Smooth muscle cell (in vitro differentiated cells): ENCODE measurements around the gene SND1. TPM values are rescaled to one million over a fixed set of nuclear protein-coding genes. Genes with fewer than 3 reads are reported as not detected.
A peak's percentile ranks its signal among the peaks of the same experiment; 100 is the strongest.

Source experiments
- DNase-seq: peaks from one replicate; lab custom pipeline; 2025; ENCODE audit not compliant: unreplicated experiment; lab: John Stamatoyannopoulos, UW
- H2AFZ ChIP-seq: fragments of 200-600 bp; sonication (generic); 2 replicates; pipeline ENCODE4 v1.6.0; 2016; ENCODE audit warnings: antibody characterized with exemption, low read depth, mild to moderate bottlenecking
- H3F3A ChIP-seq: fragments of 200-600 bp; sonication (generic); 2 replicates; pipeline ENCODE4 v1.6.0; 2017; ENCODE audit warnings: antibody characterized with exemption, low read depth
- H3K27ac ChIP-seq: fragments of 200-600 bp; sonication (generic); 2 replicates; pipeline ENCODE4 v1.5.1; 2016; ENCODE audit warnings: low read depth, mild to moderate bottlenecking
- H3K27me3 ChIP-seq: fragments of 200-600 bp; sonication (generic); 2 replicates; pipeline ENCODE4 v1.6.1; 2016; ENCODE audit warnings: low read depth, mild to moderate bottlenecking
- H3K36me3 ChIP-seq: fragments of 200-600 bp; sonication (generic); 2 replicates; pipeline ENCODE4 v1.5.1; 2016; ENCODE audit warnings: low read depth
- H3K4me1 ChIP-seq: fragments of 200-600 bp; sonication (generic); 2 replicates; pipeline ENCODE4 v1.5.1; 2016; ENCODE audit warnings: low read depth
- H3K4me2 ChIP-seq: fragments of 200-600 bp; sonication (generic); 2 replicates; pipeline ENCODE4 v1.6.0; 2016; ENCODE audit warnings: mild to moderate bottlenecking
- H3K4me3 ChIP-seq: fragments of 200-600 bp; sonication (generic); 2 replicates; pipeline ENCODE4 v1.5.1; 2016; ENCODE audit warnings: mild to moderate bottlenecking
- H3K79me2 ChIP-seq: fragments of 200-600 bp; sonication (generic); 2 replicates; pipeline ENCODE4 v1.6.0; 2016; ENCODE audit warnings: low read depth, mild to moderate bottlenecking
- H3K9ac ChIP-seq: fragments of 200-600 bp; sonication (generic); 2 replicates; pipeline ENCODE4 v1.6.0; 2016; ENCODE audit warnings: low read depth
- H3K9me3 ChIP-seq: fragments of 200-600 bp; sonication (generic); replicated peaks from 2 replicates; pipeline ENCODE4 v1.5.1; 2016; ENCODE audit warnings: low read depth
- H4K20me1 ChIP-seq: fragments of 200-600 bp; sonication (generic); 2 replicates; pipeline ENCODE4 v1.6.0; 2016; ENCODE audit warnings: low read depth
- WGBS: methylation state at CpG from one replicate; pipeline ENCODE4 v1.1.7; 2016; ENCODE audit warnings: low lambda C conversion rate; 5-methylcytosine and 5-hydroxymethylcytosine counted together
- polyA plus RNA-seq: library from polyadenylated mRNA; unstranded; fragments of >200 nt; fragmentation: Nextera tagmentation; extraction: Ambion mirVana; gene quantifications from 2 replicates; pipeline ENCODE4 v1.2.1, GENCODE V29; 2016
- total RNA-seq: library from RNA; depleted of rRNA; stranded (reverse); fragments of >200 nt; gene quantifications from 2 replicates; pipeline ENCODE4 v1.2.3, GENCODE V29; 2014
- TF ChIP-seq, protein P1 (sequence below): fragments of 200-600 bp; sonication (generic); IDR thresholded peaks from 2 replicates; pipeline ENCODE4 v1.5.1; 2017; ENCODE audit warnings: borderline replicate concordance, mild to moderate bottlenecking, antibody characterized with exemption; ENCODE audit not compliant: insufficient read depth, poor library complexity, severe bottlenecking

The SND1 gene
- total and polyA plus RNA-seq, 2 experiments from 2014 or later = 129 to 136 TPM

DNA sequence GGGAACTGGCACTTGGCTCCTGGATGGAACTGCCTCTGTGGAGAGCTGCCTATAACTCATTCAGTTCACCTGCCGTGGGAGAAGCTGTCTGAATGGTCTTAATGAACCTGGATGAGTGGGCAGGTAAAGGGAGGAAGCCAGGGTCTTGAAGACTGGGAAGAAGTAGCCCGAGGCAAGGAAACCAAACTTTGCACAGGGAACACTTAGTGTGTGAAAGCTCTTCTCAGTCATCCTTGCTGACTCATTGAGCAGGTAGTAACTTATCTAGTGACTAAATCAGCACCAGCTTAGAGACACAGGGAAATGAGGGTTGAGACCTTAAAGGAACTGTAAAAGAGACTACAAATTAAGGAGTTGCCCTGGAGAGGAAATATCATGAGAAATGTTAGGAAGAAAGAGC lies 369.4 kb downstream of the SND1 start:
- DNase-seq = no peak
- 69% methylated on average over 2 of the region's 2 CpGs for WGBS
- no peak overlapping the region for H3K4me2 ChIP-seq

DNA sequence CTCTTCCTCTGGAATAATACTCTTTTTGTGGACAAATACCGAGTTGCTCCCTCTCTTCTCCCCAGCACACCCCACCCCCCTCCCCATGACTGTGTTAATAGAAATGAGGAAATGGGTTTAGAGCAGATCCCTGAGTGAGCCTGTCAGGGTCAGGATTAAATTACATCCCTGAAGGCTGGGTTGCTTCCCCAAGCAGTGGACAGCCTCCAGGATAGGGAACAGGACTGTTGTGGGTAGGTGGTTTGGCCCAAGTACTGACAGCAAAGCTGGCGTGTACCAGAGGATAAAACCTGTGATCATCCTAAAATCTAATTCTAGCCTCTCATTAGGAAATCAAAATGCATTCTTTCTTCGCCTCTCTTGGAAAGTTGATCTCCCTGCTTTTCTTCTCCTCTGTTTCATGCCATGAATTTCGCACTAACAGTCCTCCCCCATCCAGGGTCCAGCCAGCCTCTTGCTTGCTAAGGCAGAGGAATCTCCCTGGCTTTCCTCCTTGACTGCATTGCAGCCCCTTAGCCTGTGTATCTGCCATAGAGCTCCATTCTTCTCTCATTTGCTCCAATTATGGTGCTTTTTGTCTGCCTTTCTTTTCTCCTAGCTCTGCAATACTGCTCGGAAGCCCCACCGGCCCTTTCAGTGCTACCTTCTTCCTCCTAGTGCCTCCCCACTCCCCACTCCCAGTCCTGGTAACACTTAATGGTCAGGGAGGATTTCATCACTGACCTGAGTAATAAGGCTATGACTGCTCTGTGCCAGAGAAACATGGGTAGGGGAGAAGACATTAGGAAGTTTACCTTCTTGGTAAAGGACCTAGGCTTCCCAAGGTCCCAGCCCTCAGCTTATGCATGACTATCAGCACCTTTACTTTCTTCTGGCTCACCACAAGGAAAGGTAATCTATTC lies 370.9 kb downstream of the SND1 start:
- 68% methylated on average over 6 of the region's 6 CpGs for WGBS
- no peak for DNase-seq

More for the DNA sequence above, 369.4 kb downstream of the SND1 start:
- H2AFZ ChIP-seq = no peak overlapping the region
- peaks cover 46% of the 10 kb centered on the region for H3K4me1 ChIP-seq
- peak overlapping the region; percentile 36 for H3K27ac ChIP-seq
- H3K9ac ChIP-seq = no peak overlapping the region
- no peaks in the 10 kb centered on the region for H3K27me3 ChIP-seq
- TF ChIP-seq, protein P1, sequence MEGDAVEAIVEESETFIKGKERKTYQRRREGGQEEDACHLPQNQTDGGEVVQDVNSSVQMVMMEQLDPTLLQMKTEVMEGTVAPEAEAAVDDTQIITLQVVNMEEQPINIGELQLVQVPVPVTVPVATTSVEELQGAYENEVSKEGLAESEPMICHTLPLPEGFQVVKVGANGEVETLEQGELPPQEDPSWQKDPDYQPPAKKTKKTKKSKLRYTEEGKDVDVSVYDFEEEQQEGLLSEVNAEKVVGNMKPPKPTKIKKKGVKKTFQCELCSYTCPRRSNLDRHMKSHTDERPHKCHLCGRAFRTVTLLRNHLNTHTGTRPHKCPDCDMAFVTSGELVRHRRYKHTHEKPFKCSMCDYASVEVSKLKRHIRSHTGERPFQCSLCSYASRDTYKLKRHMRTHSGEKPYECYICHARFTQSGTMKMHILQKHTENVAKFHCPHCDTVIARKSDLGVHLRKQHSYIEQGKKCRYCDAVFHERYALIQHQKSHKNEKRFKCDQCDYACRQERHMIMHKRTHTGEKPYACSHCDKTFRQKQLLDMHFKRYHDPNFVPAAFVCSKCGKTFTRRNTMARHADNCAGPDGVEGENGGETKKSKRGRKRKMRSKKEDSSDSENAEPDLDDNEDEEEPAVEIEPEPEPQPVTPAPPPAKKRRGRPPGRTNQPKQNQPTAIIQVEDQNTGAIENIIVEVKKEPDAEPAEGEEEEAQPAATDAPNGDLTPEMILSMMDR = no peak
- H3K79me2 ChIP-seq = no peaks in the 10 kb centered on the region
- H3K4me3 ChIP-seq = no peak overlapping the region
- peaks cover 11% of the 10 kb centered on the region for H3F3A ChIP-seq
- H4K20me1 ChIP-seq = peaks cover 99% of the 10 kb centered on the region
- no peaks in the 10 kb centered on the region for H3K9me3 ChIP-seq
- no peaks in the 10 kb centered on the region for H3K36me3 ChIP-seq

DNA sequence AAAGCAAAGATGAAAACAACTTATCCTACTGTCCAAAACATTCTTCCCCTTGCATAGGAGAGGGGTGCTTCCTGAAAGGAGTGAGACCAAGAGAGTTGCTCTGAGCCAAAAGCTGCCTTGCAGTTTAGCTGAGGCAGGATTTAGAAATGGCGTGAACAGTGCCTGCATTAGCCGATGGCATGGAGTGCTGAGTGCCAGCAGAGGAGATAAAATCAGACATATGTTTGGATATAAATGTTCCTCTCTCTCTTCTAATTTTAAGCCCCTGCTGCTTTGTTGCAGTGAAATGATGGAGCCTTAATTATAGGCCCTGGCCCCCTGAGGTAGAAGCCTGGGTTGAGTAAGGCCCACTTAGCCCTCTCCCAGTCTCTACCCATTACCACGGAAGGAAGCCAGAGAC lies 372.2 kb downstream of the SND1 start:
- H3K27ac ChIP-seq = no peak overlapping the region
- peaks cover 99% of the 10 kb centered on the region for H4K20me1 ChIP-seq
- H3K79me2 ChIP-seq = no peaks in the 10 kb centered on the region
- TF ChIP-seq, protein P1 = no peak
- H2AFZ ChIP-seq = no peak overlapping the region
- no peak for DNase-seq
- H3K9ac ChIP-seq = no peak overlapping the region
- H3K4me1 ChIP-seq = peaks cover 58% of the 10 kb centered on the region
- peaks cover 11% of the 10 kb centered on the region for H3F3A ChIP-seq
- no peak overlapping the region for H3K4me3 ChIP-seq
- no peaks in the 10 kb centered on the region for H3K27me3 ChIP-seq
- no peaks in the 10 kb centered on the region for H3K9me3 ChIP-seq
- H3K36me3 ChIP-seq = no peaks in the 10 kb centered on the region
- 98% methylated on average over 3 of the region's 3 CpGs for WGBS
- no peak overlapping the region for H3K4me2 ChIP-seq

More for the DNA sequence above, 370.9 kb downstream of the SND1 start:
- Histone ChIP-seq H3K9me3 (no peaks in the 10 kb centered on the region), H3K9ac (no peak overlapping the region), H3K4me2 (peak overlapping the region; percentile 53), H3F3A (peaks cover 11% of the 10 kb centered on the region), H3K4me1 (peaks cover 61% of the 10 kb centered on the region), H3K4me3 (no peak overlapping the region), H3K27ac (peak overlapping the region; percentile 50), H3K36me3 (no peaks in the 10 kb centered on the region), H3K27me3 (no peaks in the 10 kb centered on the region), H4K20me1 (peaks cover 99% of the 10 kb centered on the region), H2AFZ (no peak overlapping the region), H3K79me2 (no peaks in the 10 kb centered on the region)
- TF ChIP-seq, protein P1 = no peak
